PC-9 (cell line): ENCODE data around the gene PCARE. TPM values are rescaled to one million over a fixed set of nuclear protein-coding genes. Genes with fewer than 3 reads are reported as not detected.

ENCODE experiments used
- BruUV-seq: library from RNA; stranded (reverse); fragments of 400-500 nt; replicated peaks from 2 replicates; lab custom pipeline; 2021; lab: Mats Ljungman, UMichigan
- CTCF ChIA-PET: fragments of 300-600 bp; sonication (Branson Sonifier 250); formaldehyde crosslinking; loops from one replicate; lab custom pipeline; 2022; ENCODE audit warnings: antibody characterized with exemption; lab: Charles Lee
- POLR2A ChIA-PET: fragments of 300-600 bp; sonication (Branson Sonifier 250); formaldehyde crosslinking; loops from one replicate; lab custom pipeline; 2022; ENCODE audit warnings: antibody characterized with exemption; ENCODE audit not compliant: unreplicated experiment; lab: Charles Lee
- DNase-seq, 2 experiments: peaks; one replicate each; pipeline versions ENCODE4 v3.0.0 to v3.0.0-alpha.2; 2015 to 2022; ENCODE audit warnings: mixed read lengths in 1 of 2
- H2AFZ ChIP-seq: fragments of 200-600 bp; sonication (generic); 2 replicates; pipeline ENCODE4 v1.8.1; 2017; ENCODE audit warnings: antibody characterized with exemption
- H3F3A ChIP-seq: fragments of 200-600 bp; sonication (generic); 2 replicates; pipeline ENCODE4 v1.8.1; 2017; ENCODE audit warnings: antibody characterized with exemption, mild to moderate bottlenecking, low read depth; ENCODE audit not compliant: insufficient read depth
- H3K27ac ChIP-seq: fragments of 200-600 bp; sonication (generic); 2 replicates; pipeline ENCODE4 v1.6.1; 2016; ENCODE audit warnings: mixed run types
- H3K27me3 ChIP-seq: fragments of 200-600 bp; sonication (generic); 2 replicates; pipeline ENCODE4 v1.6.1; 2016; ENCODE audit warnings: low read depth, mixed run types; ENCODE audit not compliant: insufficient read depth
- H3K36me3 ChIP-seq: fragments of 200-600 bp; sonication (generic); 2 replicates; pipeline ENCODE4 v1.6.1; 2016; ENCODE audit warnings: low read depth, mixed run types
- H3K4me1 ChIP-seq: fragments of 200-600 bp; sonication (generic); replicated peaks from 2 replicates; pipeline ENCODE4 v1.6.1; 2016; ENCODE audit warnings: mixed run types; ENCODE audit not compliant: insufficient read depth
- H3K4me2 ChIP-seq: fragments of 200-600 bp; sonication (generic); 2 replicates; pipeline ENCODE4 v1.6.1; 2017; ENCODE audit warnings: mixed run types
- H3K4me3 ChIP-seq: fragments of 200-600 bp; sonication (generic); 2 replicates; pipeline ENCODE4 v1.6.1; 2016; ENCODE audit warnings: mixed run types
- H3K79me2 ChIP-seq: fragments of 200-600 bp; sonication (generic); 2 replicates; pipeline ENCODE4 v1.6.1; 2017; ENCODE audit warnings: low read depth, mixed run types
- H3K9me2 ChIP-seq: fragments of 200-600 bp; sonication (generic); 2 replicates; pipeline ENCODE4 v1.8.1; 2017; ENCODE audit warnings: mild to moderate bottlenecking; ENCODE audit not compliant: insufficient read depth
- H3K9me3 ChIP-seq: fragments of 200-600 bp; sonication (generic); 2 replicates; pipeline ENCODE4 v1.8.1; 2016; ENCODE audit warnings: low read depth; ENCODE audit not compliant: insufficient read depth
- H4K20me1 ChIP-seq: fragments of 200-600 bp; sonication (generic); 2 replicates; pipeline ENCODE4 v1.8.1; 2017; ENCODE audit not compliant: insufficient read depth
- CTCF ChIP-seq: fragments of 200-600 bp; sonication (generic); conservative IDR thresholded peaks from 2 replicates; pipeline ENCODE4 v1.6.1; 2017; ENCODE audit warnings: mixed run types, antibody characterized with exemption, mild to moderate bottlenecking, moderate library complexity
- EZH2 ChIP-seq: fragments of 200-600 bp; sonication (generic); IDR thresholded peaks from 2 replicates; pipeline ENCODE4 v1.8.0; 2017; ENCODE audit warnings: antibody characterized with exemption, low read depth
- intact Hi-C: fragments of 100-400 bp; cut with micrococcal nuclease; formaldehyde crosslinking; loops from one replicate; pipeline ENCODE4 v1.10.0; 2022; ENCODE audit not compliant: unreplicated experiment
- total RNA-seq: library from RNA; stranded (reverse); gene quantifications from 2 replicates; pipeline ENCODE4 v1.2.3, GENCODE V29; 2021

PCARE gene
- total RNA-seq, 1 experiment from 2014 or later, result not detected

- no peak overlapping the region for H3K4me3 ChIP-seq
- ChIA-PET POLR2A (no interaction called here), CTCF (no interaction called here)
- no peaks in the 10 kb centered on the region for H3K9me3 ChIP-seq
- BruUV-seq, result no TSS peak
- TF ChIP-seq CTCF, result no peak
- no peak for TF ChIP-seq EZH2
- H2AFZ ChIP-seq, result no peak overlapping the region
- intact Hi-C loops, result no loop called here
- peaks cover 4% of the 10 kb centered on the region; the same call in 1 of the 2 replicates for H3F3A ChIP-seq
- H3K79me2 ChIP-seq, result no peaks in the 10 kb centered on the region
- no peak for DNase-seq
- no peaks in the 10 kb centered on the region for H3K9me2 ChIP-seq
- peaks cover 7% of the 10 kb centered on the region; the same call in 1 of the 2 replicates for H3K4me1 ChIP-seq
- no peak overlapping the region for H3K27ac ChIP-seq
- no peak overlapping the region for H3K4me2 ChIP-seq
- H4K20me1 ChIP-seq, result no peaks in the 10 kb centered on the region
- no peaks in the 10 kb centered on the region for H3K27me3 ChIP-seq
- no peaks in the 10 kb centered on the region for H3K36me3 ChIP-seq
These were observed 48.6 kb downstream of the PCARE start for GRCh38 chr2:29025711-29026110.

GRCh38 chr2:29024882-29025430 is 49.4 kb downstream of the PCARE start:
- H3K4me1 ChIP-seq, result peaks cover 7% of the 10 kb centered on the region; the same call in 1 of the 2 replicates
- peaks cover 4% of the 10 kb centered on the region; the same call in 1 of the 2 replicates for H3F3A ChIP-seq
- H3K27me3 ChIP-seq, result no peaks in the 10 kb centered on the region
- TF ChIP-seq EZH2 (no peak), CTCF (no peak)
- ChIA-PET POLR2A (no interaction called here), CTCF (no interaction called here)
- peak in 1 of 2 experiments; percentile 53 for DNase-seq
- H3K4me3 ChIP-seq, result no peak overlapping the region
- BruUV-seq, result no TSS peak
- no peak overlapping the region for H3K27ac ChIP-seq
- no peak overlapping the region for H2AFZ ChIP-seq
- intact Hi-C loops, result no loop called here
- no peak overlapping the region for H3K4me2 ChIP-seq
- no peaks in the 10 kb centered on the region for H3K9me3 ChIP-seq
- no peaks in the 10 kb centered on the region for H3K36me3 ChIP-seq
- no peaks in the 10 kb centered on the region for H3K9me2 ChIP-seq
- no peaks in the 10 kb centered on the region for H3K79me2 ChIP-seq
- H4K20me1 ChIP-seq, result no peaks in the 10 kb centered on the region

GRCh38 chr2:29023188-29023587 is 51.1 kb downstream of the PCARE start:
- Histone ChIP-seq H2AFZ (no peak overlapping the region), H3K36me3 (no peaks in the 10 kb centered on the region), H3K9me2 (no peaks in the 10 kb centered on the region), H3K4me3 (no peak overlapping the region), H3K27ac (no peak overlapping the region), H3K9me3 (no peaks in the 10 kb centered on the region), H3K79me2 (no peaks in the 10 kb centered on the region), H3K27me3 (no peaks in the 10 kb centered on the region), H3F3A (peaks cover 4% of the 10 kb centered on the region; the same call in 1 of the 2 replicates), H4K20me1 (no peaks in the 10 kb centered on the region), H3K4me1 (peaks cover 7% of the 10 kb centered on the region; the same call in 1 of the 2 replicates), H3K4me2 (no peak overlapping the region)
- TF ChIP-seq EZH2 (no peak), CTCF (no peak)
- BruUV-seq, result no TSS peak
- POLR2A ChIA-PET, result no interaction called here
- no peak for DNase-seq
- intact Hi-C loops, result no loop called here
- CTCF ChIA-PET, result no interaction called here
